Inflammatory macrophage treated with lipopolysaccharide for 1 hour (primary cell): ENCODE data around the gene TES.
A peak's percentile ranks its signal among the peaks of the same experiment; 100 is the strongest.

Experiments
- DNase-seq, 2 donors: peaks; one replicate each; pipeline ENCODE4 v3.0.0-alpha.2; 2020 to 2022

Gene TES

DNA sequence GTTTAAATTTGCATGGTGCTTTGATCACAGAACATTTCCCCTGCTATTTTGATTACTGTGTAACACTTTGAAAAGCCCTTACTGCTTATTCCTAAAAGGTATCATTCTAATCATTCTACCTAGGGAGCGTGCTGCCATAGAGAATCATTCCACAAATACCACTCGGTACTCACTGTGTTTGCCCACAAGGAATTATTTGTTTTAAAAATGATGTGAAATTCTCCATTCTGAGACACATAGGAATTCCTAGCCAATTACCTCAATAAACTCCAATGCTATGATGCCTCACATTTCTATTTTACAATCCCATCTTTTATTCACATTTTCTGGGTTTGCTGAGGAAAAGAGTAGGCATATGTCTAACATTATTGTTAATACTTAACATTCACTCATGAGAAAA, 16.2 kb upstream of the TES start:
- DNase-seq, result no peak

- DNase-seq, result no peak
Measured at GRCh38 chr7:116195451-116195850, 14.9 kb upstream of the TES start.

GRCh38 chr7:116196947-116197346, 13.4 kb upstream of the TES start:
- DNase-seq, result no peak

DNA sequence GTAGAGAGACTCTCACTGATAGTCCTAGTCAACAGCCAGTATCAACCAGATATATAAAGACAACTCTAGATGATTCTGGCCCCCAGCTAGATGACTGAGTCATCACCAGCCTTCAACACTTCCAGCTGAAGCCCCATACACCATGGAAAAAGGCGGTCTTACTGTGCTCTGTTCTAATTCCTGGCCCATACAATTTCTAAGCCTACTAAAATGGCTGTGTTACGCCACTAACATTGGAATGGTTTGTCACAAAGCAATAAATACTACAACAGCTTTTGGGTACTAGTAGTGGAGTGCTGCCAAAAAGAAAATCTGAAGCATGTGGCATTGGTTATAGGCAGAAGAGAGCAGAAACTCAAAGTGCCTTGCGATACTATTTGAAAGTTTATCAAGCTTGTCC, 13.0 kb upstream of the TES start:
- no peak for DNase-seq

GRCh38 chr7:116198748-116199410, 11.5 kb upstream of the TES start:
- no peak for DNase-seq

DNA sequence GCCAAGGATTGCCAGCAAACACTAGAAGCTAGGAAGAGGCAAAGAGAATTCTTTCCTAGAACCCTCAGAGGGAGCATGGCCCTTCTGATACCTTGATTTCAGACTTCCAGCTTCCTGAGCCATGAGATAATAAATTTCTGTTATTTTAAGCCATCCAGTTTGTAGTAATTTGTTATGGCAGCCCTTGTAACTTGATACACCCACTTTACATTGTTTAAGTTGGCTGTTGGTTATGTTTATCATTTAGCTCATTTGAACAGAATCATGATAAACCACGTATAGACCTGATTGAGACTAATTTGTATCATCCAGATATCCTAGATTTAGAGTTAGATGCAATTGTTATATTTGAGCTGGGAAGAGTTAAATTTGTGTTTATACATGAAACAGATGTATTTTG, 9.4 kb upstream of the TES start:
- no peak for DNase-seq

DNA sequence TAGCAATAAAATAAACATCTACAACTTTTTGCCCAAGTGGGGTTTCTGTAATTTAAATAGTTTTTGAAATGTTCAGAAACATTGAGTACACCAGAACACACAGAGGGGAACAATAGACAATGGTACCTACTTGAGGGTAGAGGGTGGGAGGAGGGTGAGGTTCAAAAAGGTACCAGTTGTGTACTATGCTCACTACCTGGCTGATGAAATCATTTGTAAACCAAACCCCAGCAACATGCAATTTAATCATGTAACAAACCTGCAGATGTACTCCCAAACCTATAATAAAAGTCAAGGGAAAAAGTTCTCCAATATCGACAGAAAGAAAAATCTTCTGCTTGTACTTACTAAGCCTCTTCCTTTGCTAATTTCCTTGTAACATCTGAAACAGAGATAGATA, 4.2 kb upstream of the TES start:
- DNase-seq, result no peak

DNA sequence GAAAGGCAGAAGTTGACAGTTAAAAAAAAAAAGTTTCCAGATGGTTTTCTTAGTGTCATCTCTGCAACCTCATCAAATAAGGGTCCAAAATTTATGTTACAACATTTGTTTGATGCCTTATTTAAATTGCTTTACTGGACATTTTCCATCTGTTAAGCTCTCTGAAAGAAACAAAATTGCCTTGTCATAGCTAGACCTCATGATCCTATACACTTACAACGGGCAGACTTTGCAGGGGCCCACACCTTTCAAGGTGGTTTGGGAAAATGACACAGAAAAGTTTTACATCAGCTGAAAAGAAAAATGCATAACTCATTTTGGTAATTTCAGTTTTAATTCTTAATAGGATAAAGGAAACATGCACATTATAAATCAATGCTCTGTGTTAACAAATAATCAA, 1.4 kb upstream of the TES start:
- DNase-seq, result no peak

GRCh38 chr7:116209561-116210070, 723 bp upstream of the TES start:
- DNase-seq, result no peak

DNA sequence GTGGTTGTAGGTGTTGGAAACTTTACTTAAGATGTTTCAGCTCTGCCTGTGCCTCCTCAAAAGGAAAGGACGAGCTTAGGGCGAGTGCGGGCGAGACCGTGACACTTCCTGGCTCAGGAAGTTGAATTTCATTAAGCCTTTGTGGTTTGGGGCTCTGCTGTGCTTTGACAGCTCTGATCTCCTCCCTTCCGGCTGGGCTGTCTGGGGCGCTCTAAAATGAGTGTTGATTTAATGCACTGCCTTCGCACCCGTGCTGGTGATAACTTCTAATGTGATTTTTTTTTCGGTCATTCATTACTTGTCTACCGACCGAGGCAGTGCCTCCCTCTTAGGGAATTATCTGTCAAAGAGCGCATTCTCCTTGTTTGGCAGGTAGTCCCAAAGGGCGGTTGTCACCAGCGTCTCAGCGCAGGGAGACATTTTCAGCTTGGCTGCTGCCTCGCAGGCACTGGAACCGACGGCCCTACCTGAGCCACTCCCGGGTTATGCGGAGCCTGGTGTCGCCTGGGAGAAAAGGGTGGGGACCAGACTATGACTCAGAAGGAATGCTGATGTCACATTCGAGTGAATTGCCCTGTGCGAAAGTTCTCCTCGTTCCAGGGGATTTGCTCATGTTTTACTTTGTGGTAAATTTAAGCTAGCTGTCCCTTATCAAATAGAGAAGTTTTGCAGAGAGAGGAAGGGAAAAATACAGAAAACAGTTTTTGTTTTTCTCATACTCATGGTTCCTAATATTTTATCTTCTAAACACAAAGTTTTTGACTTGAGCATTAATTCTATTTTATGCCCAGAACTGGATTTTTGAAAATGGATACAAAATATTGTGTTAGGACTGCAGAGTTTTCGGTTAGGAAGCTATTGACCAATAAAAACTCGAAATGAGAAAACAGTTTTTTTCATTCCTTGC, 920 bp downstream of the TES start:
- peak; percentile 85 to 89 for DNase-seq

- peak in 1 of 2 donors; percentile 33 for DNase-seq
Measured at GRCh38 chr7:116211913-116212596, 1.7 kb downstream of the TES start.

GRCh38 chr7:116212869-116213268, 2.5 kb downstream of the TES start:
- peak; percentile 35 to 60 for DNase-seq

DNA sequence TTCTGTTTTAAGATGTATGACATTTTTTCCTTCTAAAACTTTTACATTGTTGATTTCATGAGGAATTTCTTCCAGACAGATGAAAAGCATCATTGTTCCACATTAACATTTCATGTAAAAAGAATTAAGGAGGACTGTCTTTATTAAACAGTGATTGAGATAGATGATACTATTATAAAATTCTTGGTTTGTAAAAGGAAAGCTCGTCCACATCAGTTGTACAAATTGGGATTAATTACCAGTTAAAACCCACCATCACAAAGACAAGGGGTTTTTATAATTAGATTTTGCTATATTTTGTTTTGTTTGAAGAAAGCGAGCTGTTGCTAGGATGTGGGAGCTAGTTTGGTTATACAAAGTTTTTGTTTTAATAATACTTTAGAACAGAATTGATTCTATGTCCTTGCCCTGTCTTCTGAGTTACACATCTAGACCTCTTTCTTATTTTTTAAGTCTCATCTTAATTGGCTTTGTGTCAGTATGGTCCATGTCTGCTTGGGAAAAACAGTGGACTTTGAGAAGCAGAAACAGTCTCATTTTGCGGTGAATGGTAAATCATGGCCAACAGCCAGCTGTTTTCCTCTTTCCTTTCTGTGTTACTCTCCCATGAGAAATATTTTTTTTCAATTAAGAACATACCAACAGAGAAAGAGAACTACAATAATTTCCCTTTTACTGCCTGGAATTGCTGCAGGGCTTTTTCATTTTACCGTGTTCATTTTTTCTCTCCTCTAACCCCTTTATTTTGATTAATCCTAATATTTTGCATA, 3.2 kb downstream of the TES start:
- no peak for DNase-seq

- DNase-seq, result no peak
Measured at GRCh38 chr7:116214921-116215320, 4.6 kb downstream of the TES start.

GRCh38 chr7:116215551-116215950, 5.2 kb downstream of the TES start:
- no peak for DNase-seq

- no peak for DNase-seq
Measured at GRCh38 chr7:116216956-116217571, 6.7 kb downstream of the TES start.

GRCh38 chr7:116218051-116218645, 7.8 kb downstream of the TES start:
- no peak for DNase-seq

DNA sequence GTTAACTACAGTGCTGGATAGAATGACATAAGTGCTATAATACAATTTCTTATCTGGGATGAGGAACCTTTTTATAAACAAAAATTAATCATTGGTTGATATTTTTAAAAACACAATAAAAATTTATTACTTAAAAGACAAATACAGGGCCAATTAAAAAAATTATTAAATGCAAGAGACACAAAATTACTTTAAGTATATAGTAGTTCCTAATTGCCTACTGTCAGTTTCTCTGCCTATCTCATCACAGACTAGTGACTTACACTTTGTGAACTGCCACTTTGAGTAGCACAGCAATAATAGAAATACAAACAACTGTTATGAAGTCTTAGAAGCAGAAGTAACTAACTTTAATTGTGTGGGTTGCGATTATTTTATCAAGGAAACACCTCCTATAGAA, 8.4 kb downstream of the TES start:
- no peak for DNase-seq

DNA sequence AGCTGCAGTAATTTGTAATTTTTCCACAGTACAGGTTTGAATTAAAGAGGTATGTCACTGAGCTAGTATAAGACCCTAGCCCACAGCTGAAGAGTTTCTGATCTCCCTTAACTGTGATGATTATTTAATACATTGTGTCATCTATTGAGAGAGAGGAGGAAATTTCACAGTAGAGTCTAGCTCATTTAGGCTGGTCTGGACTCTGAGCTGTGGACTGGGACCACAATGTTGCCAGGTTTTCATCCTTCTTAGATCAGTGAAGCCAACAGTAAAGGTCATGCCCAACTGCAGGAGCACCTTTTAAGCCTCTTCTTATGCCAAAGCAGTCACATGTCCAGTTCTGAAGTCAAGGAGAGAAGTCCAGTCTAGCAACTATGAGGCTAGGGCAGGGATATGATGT, 8.9 kb downstream of the TES start:
- DNase-seq, result no peak

DNA sequence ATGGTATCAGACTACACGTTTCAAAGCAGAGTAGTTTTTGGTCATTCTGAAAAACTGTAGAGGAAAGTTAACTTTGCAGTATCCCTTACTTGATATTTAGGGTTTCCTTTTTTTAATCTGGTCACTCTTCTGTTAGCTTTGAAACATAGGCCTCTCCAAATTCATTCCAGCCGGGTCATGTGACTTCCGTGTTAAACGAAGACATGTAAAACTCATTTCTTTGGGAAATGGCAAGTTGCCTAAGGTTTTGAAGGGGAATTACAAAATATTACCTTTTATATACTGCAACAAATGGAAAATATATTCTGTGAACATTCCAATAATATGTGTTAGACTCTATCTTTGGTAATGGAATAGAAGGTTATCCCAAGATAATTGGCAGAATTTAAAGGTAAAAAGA, 9.5 kb downstream of the TES start:
- DNase-seq, result no peak

- no peak for DNase-seq
Measured at GRCh38 chr7:116222501-116222900, 12.2 kb downstream of the TES start.

- peak in 1 of 2 donors; percentile 12 for DNase-seq
Measured at GRCh38 chr7:116223588-116223987, 13.2 kb downstream of the TES start.
